ENCODE data around the gene CCN2. TPM values are rescaled to one million over a fixed set of nuclear protein-coding genes. Genes with fewer than 3 reads are reported as not detected.

CCN2 gene
- total RNA-seq, 1 donor from 2014 or later, result 54.5 TPM

DNA sequence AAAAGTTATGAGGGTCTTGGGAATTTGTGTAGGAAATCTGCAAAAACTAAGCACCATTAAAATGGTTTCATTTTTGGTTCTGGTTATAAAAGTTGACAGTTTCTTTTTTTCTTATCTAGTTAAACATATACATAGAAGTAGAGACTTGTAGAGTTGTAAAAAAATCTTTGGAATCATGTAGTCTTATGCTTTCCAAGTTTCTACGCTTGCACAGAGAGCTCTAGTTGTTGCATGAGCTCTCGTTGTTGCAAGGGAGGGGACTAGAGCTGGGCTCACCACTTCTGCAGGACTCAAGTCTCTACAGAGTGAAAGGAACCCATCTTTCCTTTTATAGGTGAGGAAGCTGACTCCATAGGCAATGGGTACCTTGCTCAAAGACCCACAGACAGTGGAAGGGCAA lies 21.6 kb upstream of the CCN2 start:
- Histone ChIP-seq H2AFZ (replicated peaks) (no peak overlapping the region), H3K27ac (no peak overlapping the region), H3K27me3 (no peaks in the 10 kb centered on the region), H3F3A (ENCODE audit: low read depth) (no peaks in the 10 kb centered on the region), H3K9me3 (ENCODE audit: low read depth) (no peaks in the 10 kb centered on the region), H3K4me3 (no peak overlapping the region), H3K4me1 (no peaks in the 10 kb centered on the region), H4K20me1 (ENCODE audit: low read depth) (no peaks in the 10 kb centered on the region), H3K36me3 (no peaks in the 10 kb centered on the region), H3K4me2 (no peak overlapping the region), H3K79me2 (ENCODE audit: low read depth) (no peaks in the 10 kb centered on the region), H3K9ac (no peak overlapping the region)
- no peak overlapping the region for H3K4me3 Mint-ChIP-seq
- no peaks in the 10 kb centered on the region for H3K9me3 Mint-ChIP-seq
- peaks cover 11% of the 10 kb centered on the region for H3K4me1 Mint-ChIP-seq
- no peak for DNase-seq (ENCODE audit: low spot score)
- no peak for TF ChIP-seq EZH2phosphoT487 (IDR thresholded peaks at IDR 0.05)
- TF ChIP-seq CTCF (IDR thresholded peaks at IDR 0.05), result no peak
- no peak for TF ChIP-seq EZH2 (IDR thresholded peaks at IDR 0.05)
- no peak overlapping the region for H3K27ac Mint-ChIP-seq
- no peaks in the 10 kb centered on the region for H3K36me3 Mint-ChIP-seq
- H3K27me3 Mint-ChIP-seq (ENCODE audit: insufficient read depth, low read depth), result no peaks in the 10 kb centered on the region

GRCh38 chr6:131970076-131970859 lies 19.1 kb upstream of the CCN2 start:
- no peaks in the 10 kb centered on the region for H3K27me3 Mint-ChIP-seq (ENCODE audit: insufficient read depth, low read depth)
- peaks cover 2% of the 10 kb centered on the region for H3K4me1 Mint-ChIP-seq
- no peak overlapping the region for H3K27ac Mint-ChIP-seq
- Histone ChIP-seq H2AFZ (replicated peaks) (no peak overlapping the region), H3K9ac (no peak overlapping the region), H3K9me3 (ENCODE audit: low read depth) (no peaks in the 10 kb centered on the region), H3K36me3 (no peaks in the 10 kb centered on the region), H3K4me1 (no peaks in the 10 kb centered on the region), H3F3A (ENCODE audit: low read depth) (no peaks in the 10 kb centered on the region), H4K20me1 (ENCODE audit: low read depth) (no peaks in the 10 kb centered on the region), H3K27me3 (no peaks in the 10 kb centered on the region), H3K4me3 (no peak overlapping the region), H3K4me2 (no peak overlapping the region), H3K79me2 (ENCODE audit: low read depth) (no peaks in the 10 kb centered on the region), H3K27ac (no peak overlapping the region)
- no peaks in the 10 kb centered on the region for H3K9me3 Mint-ChIP-seq
- H3K4me3 Mint-ChIP-seq, result no peak overlapping the region
- DNase-seq (ENCODE audit: low spot score), result no peak
- H3K36me3 Mint-ChIP-seq, result no peaks in the 10 kb centered on the region
- TF ChIP-seq EZH2phosphoT487 (IDR thresholded peaks at IDR 0.05), result no peak
- no peak for TF ChIP-seq CTCF (IDR thresholded peaks at IDR 0.05)
- no peak for TF ChIP-seq EZH2 (IDR thresholded peaks at IDR 0.05)

DNA sequence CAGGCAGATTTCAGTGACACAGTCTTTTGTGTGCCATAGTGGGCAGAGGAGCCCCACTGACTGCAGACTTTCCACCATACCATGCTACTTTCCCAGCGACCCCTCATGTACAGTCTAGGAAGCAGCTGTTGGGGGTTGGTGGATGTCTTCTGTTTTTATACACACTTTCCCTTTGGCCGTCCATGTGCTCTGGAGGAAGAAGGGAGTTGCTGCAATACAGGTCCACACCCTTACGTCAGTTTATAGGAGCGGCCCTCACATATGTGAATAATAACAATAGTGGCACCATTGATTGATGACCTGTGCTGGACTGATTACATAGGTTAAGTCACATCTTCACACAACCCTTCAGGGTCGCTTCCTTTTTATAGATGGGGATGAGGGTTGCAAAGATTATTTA lies 17.5 kb upstream of the CCN2 start:
- H3K79me2 ChIP-seq (ENCODE audit: low read depth), result no peaks in the 10 kb centered on the region
- Mint-ChIP-seq H3K36me3 (no peaks in the 10 kb centered on the region), H3K27me3 (ENCODE audit: insufficient read depth, low read depth) (no peaks in the 10 kb centered on the region), H3K9me3 (no peaks in the 10 kb centered on the region), H3K27ac (no peak overlapping the region), H3K4me3 (no peak overlapping the region), H3K4me1 (peaks cover 2% of the 10 kb centered on the region)
- no peak overlapping the region for H3K9ac ChIP-seq
- no peaks in the 10 kb centered on the region for H4K20me1 ChIP-seq (ENCODE audit: low read depth)
- H3K36me3 ChIP-seq, result no peaks in the 10 kb centered on the region
- H3F3A ChIP-seq (ENCODE audit: low read depth), result no peaks in the 10 kb centered on the region
- no peak for TF ChIP-seq EZH2phosphoT487 (IDR thresholded peaks at IDR 0.05)
- no peak for TF ChIP-seq EZH2 (IDR thresholded peaks at IDR 0.05)
- TF ChIP-seq CTCF (IDR thresholded peaks at IDR 0.05), result no peak
- no peaks in the 10 kb centered on the region for H3K9me3 ChIP-seq (ENCODE audit: low read depth)
- peaks cover 1% of the 10 kb centered on the region for H3K4me1 ChIP-seq
- H3K4me3 ChIP-seq, result no peak overlapping the region
- no peak overlapping the region for H3K4me2 ChIP-seq
- no peak for DNase-seq (ENCODE audit: low spot score)
- no peak overlapping the region for H3K27ac ChIP-seq
- no peaks in the 10 kb centered on the region for H3K27me3 ChIP-seq
- no peak overlapping the region for H2AFZ ChIP-seq (replicated peaks)
